ENCODE data around the gene COG8.

GRCh38 chr16:69334696-69335095, 4.7 kb downstream of the COG8 start:
- TF ChIP-seq, protein P1, sequence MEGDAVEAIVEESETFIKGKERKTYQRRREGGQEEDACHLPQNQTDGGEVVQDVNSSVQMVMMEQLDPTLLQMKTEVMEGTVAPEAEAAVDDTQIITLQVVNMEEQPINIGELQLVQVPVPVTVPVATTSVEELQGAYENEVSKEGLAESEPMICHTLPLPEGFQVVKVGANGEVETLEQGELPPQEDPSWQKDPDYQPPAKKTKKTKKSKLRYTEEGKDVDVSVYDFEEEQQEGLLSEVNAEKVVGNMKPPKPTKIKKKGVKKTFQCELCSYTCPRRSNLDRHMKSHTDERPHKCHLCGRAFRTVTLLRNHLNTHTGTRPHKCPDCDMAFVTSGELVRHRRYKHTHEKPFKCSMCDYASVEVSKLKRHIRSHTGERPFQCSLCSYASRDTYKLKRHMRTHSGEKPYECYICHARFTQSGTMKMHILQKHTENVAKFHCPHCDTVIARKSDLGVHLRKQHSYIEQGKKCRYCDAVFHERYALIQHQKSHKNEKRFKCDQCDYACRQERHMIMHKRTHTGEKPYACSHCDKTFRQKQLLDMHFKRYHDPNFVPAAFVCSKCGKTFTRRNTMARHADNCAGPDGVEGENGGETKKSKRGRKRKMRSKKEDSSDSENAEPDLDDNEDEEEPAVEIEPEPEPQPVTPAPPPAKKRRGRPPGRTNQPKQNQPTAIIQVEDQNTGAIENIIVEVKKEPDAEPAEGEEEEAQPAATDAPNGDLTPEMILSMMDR (IDR thresholded peaks at IDR 0.05) = no peak
- TF ChIP-seq POLR2A (IDR thresholded peaks at IDR 0.05) = no peak
- no peak for TF ChIP-seq EP300 (IDR thresholded peaks at IDR 0.05)
